ENCODE data around the gene HRH3.

DNA sequence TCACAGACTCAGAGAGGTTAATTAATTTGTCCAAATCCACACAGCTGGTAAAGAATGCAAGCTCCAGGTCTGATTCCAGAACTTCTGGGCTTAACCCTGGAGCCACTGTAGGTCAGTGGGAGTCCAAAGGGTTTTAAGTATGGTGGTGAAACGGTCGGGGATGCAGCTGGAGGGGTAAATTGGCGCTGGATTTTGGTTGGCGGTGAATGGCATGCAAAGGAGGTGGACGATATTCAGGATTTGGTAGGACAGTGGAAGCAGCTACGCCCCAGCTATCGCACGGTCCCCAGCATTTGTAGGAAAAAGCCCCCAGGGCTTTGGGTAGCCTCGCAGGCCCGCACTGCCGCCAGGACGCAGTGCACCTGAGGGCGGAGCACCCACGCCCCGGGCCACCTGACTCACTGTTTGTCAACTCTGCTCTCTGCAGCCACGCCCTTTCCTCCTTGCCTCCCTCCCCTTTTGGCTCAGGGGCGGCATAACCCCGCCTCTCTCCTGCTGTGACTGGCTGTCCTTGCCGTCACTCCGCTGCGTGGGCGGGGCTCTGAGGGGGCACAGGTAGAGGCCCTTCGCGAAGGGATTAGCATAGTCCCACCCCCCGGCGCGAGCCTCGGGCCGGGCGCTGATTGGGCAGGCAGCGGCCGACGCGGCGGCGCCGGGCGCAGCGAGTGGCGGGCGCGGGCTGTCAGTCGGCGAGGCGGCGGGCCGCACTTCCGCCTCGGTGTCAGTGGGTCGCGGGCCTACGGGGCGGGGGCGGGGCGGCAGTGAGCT is 17.9 kb upstream of the HRH3 start, which contains the start of gene OSBPL2:
- TF ChIP-seq, protein P1, sequence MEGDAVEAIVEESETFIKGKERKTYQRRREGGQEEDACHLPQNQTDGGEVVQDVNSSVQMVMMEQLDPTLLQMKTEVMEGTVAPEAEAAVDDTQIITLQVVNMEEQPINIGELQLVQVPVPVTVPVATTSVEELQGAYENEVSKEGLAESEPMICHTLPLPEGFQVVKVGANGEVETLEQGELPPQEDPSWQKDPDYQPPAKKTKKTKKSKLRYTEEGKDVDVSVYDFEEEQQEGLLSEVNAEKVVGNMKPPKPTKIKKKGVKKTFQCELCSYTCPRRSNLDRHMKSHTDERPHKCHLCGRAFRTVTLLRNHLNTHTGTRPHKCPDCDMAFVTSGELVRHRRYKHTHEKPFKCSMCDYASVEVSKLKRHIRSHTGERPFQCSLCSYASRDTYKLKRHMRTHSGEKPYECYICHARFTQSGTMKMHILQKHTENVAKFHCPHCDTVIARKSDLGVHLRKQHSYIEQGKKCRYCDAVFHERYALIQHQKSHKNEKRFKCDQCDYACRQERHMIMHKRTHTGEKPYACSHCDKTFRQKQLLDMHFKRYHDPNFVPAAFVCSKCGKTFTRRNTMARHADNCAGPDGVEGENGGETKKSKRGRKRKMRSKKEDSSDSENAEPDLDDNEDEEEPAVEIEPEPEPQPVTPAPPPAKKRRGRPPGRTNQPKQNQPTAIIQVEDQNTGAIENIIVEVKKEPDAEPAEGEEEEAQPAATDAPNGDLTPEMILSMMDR (IDR thresholded peaks at IDR 0.05; ENCODE audit: insufficient read depth, low read length, poor library complexity, severe bottlenecking), result no peak
- no peak for TF ChIP-seq EZH2phosphoT487 (conservative IDR thresholded peaks at IDR 0.05; ENCODE audit: low read length)

Data from SU-DHL-6 (cell line).